GM23338 (cell line): ENCODE data around the gene PIM2. TPM values are rescaled to one million over a fixed set of nuclear protein-coding genes. Genes with fewer than 3 reads are reported as not detected.

ENCODE experiments used
- ATAC-seq: fragments of 200-7000 bp; cut with Tn5 transposase; 3 replicates; pipeline ENCODE4 v1.9.1; 2020
- DNase-seq: peaks from one replicate; pipeline ENCODE4 v3.0.0-alpha.2; 2015; ENCODE audit warnings: low spot score
- H2AFZ ChIP-seq: fragments of 200-600 bp; sonication (generic); 2 replicates; pipeline ENCODE4 v1.8.0; 2016; ENCODE audit warnings: antibody characterized with exemption, mild to moderate bottlenecking, moderate library complexity
- H3F3A ChIP-seq: fragments of 200-600 bp; sonication (generic); replicated peaks from 2 replicates; pipeline ENCODE4 v1.8.0; 2017; ENCODE audit warnings: antibody characterized with exemption, mixed run types, low read depth
- H3K27ac ChIP-seq: fragments of 200-600 bp; sonication (generic); 2 replicates; pipeline ENCODE4 v1.6.1; 2016; ENCODE audit warnings: low read depth
- H3K27me3 ChIP-seq: fragments of 200-600 bp; sonication (generic); 2 replicates; pipeline ENCODE4 v1.8.0; 2016; ENCODE audit warnings: mild to moderate bottlenecking, mixed run types, moderate library complexity; ENCODE audit not compliant: insufficient read depth
- H3K36me3 ChIP-seq: fragments of 200-600 bp; sonication (generic); 2 replicates; pipeline ENCODE4 v1.8.0; 2016; ENCODE audit warnings: mild to moderate bottlenecking; ENCODE audit not compliant: insufficient read depth
- H3K4me1 ChIP-seq: fragments of 200-600 bp; sonication (generic); 2 replicates; pipeline ENCODE4 v1.8.0; 2016; ENCODE audit warnings: mild to moderate bottlenecking, moderate library complexity; ENCODE audit not compliant: insufficient read depth
- H3K4me2 ChIP-seq: fragments of 200-600 bp; sonication (generic); 2 replicates; pipeline ENCODE4 v1.7.1; 2017; ENCODE audit warnings: mixed run types
- H3K4me3 ChIP-seq: fragments of 200-600 bp; sonication (generic); 2 replicates; pipeline ENCODE4 v1.6.1; 2016; ENCODE audit warnings: mixed run types
- H3K79me2 ChIP-seq: fragments of 200-600 bp; sonication (generic); replicated peaks from 2 replicates; pipeline ENCODE4 v1.8.0; 2017; ENCODE audit warnings: mild to moderate bottlenecking; ENCODE audit not compliant: insufficient read depth
- H3K9me2 ChIP-seq: fragments of 200-600 bp; sonication (generic); 2 replicates; pipeline ENCODE4 v1.8.0; 2017; ENCODE audit not compliant: insufficient read depth
- H4K20me1 ChIP-seq: fragments of 200-600 bp; sonication (generic); replicated peaks from 2 replicates; pipeline ENCODE4 v1.8.0; 2017; ENCODE audit warnings: mild to moderate bottlenecking; ENCODE audit not compliant: insufficient read depth
- H3K27ac Mint-ChIP-seq: 2 replicates; pipeline ENCODE4 v1.8.0; 2020; ENCODE audit warnings: inconsistent platforms, mild to moderate bottlenecking, moderate library complexity, mixed read lengths
- H3K27me3 Mint-ChIP-seq: 3 replicates; pipeline ENCODE4 v1.8.0; 2022; ENCODE audit warnings: low read depth, mild to moderate bottlenecking, moderate library complexity, mixed read lengths, inconsistent platforms; ENCODE audit not compliant: insufficient read depth, poor library complexity
- H3K36me3 Mint-ChIP-seq: 3 replicates; pipeline ENCODE4 v1.8.0; 2021; ENCODE audit warnings: low read depth, mild to moderate bottlenecking, inconsistent platforms, moderate library complexity, mixed read lengths
- H3K4me1 Mint-ChIP-seq: 3 replicates; pipeline ENCODE4 v1.8.0; 2020; ENCODE audit warnings: mild to moderate bottlenecking, inconsistent platforms, mixed read lengths
- H3K4me3 Mint-ChIP-seq: 3 replicates; pipeline ENCODE4 v1.8.0; 2021; ENCODE audit warnings: moderate library complexity, mild to moderate bottlenecking, inconsistent platforms, mixed read lengths
- H3K9me3 Mint-ChIP-seq: 3 replicates; pipeline ENCODE4 v1.8.0; 2020; ENCODE audit warnings: moderate library complexity, mild to moderate bottlenecking, inconsistent platforms, mixed read lengths
- CREB1 ChIP-seq: fragments of 250-450 bp; sonication (Bioruptor Pico); IDR thresholded peaks from 2 replicates; pipeline ENCODE4 v1.5.0; 2020; ENCODE audit warnings: low read depth, mild to moderate bottlenecking, moderate library complexity
- EZH2 ChIP-seq: fragments of 200-600 bp; sonication (generic); IDR thresholded peaks from one replicate; pipeline ENCODE4 v1.8.0; 2017; ENCODE audit warnings: antibody characterized with exemption, mild to moderate bottlenecking, low read depth; ENCODE audit not compliant: unreplicated experiment
- EZH2phosphoT487 ChIP-seq: fragments of 200-600 bp; sonication (generic); IDR thresholded peaks from one replicate; pipeline ENCODE4 v1.8.1; 2018; ENCODE audit warnings: antibody characterized with exemption; ENCODE audit not compliant: unreplicated experiment
- JUNB ChIP-seq: IDR thresholded peaks from one replicate; pipeline ENCODE4 v1.6.1; 2016; ENCODE audit warnings: antibody characterized with exemption; ENCODE audit not compliant: unreplicated experiment
- NANOG ChIP-seq: IDR thresholded peaks from 2 replicates; pipeline ENCODE4 v1.6.1; 2016; ENCODE audit warnings: antibody characterized with exemption, borderline replicate concordance
- POLR2AphosphoS5 ChIP-seq: IDR thresholded peaks from 2 replicates; pipeline ENCODE4 v1.6.1; 2016; ENCODE audit warnings: antibody characterized with exemption, low read depth
- STAT1 ChIP-seq: IDR thresholded peaks from one replicate; pipeline ENCODE4 v1.6.1; 2016; ENCODE audit warnings: antibody characterized with exemption; ENCODE audit not compliant: unreplicated experiment
- ZNF114 ChIP-seq: fragments of 250-450 bp; sonication (Bioruptor Pico); IDR thresholded peaks from 2 replicates; pipeline ENCODE4 v1.5.0; 2020; ENCODE audit warnings: mild to moderate bottlenecking, moderate library complexity
- ZNF331 ChIP-seq: fragments of 250-450 bp; sonication (Bioruptor Pico); IDR thresholded peaks from 2 replicates; pipeline ENCODE4 v1.5.0; 2020; ENCODE audit warnings: low read depth, mild to moderate bottlenecking, moderate library complexity
- polyA plus RNA-seq: library from polyadenylated mRNA; unstranded; fragments of >200 nt; fragmentation: Nextera tagmentation; extraction: Ambion mirVana; gene quantifications from 2 replicates; pipeline ENCODE4 v1.2.1, GENCODE V29; 2016
- total RNA-seq: library from RNA; depleted of rRNA; stranded (reverse); fragments of >200 nt; shearing (Covaris generic); gene quantifications from 2 replicates; pipeline ENCODE4 v1.2.3, GENCODE V29; 2014
- TF ChIP-seq, protein P1 (sequence below): IDR thresholded peaks from one replicate; pipeline ENCODE4 v1.6.1; 2018; ENCODE audit warnings: antibody characterized with exemption; ENCODE audit not compliant: unreplicated experiment
- TF ChIP-seq, protein P2 (sequence below): fragments of 250-450 bp; sonication (Bioruptor Pico); IDR thresholded peaks from 2 replicates; pipeline ENCODE4 v1.5.0; 2020; ENCODE audit warnings: mild to moderate bottlenecking, moderate library complexity
- TF ChIP-seq, protein P3 (sequence below), 2 experiments: fragments of 200-600 bp in 1 of 2; sonication (generic) in 1 of 2; conservative IDR thresholded peaks; 2 replicates each; pipeline versions ENCODE4 v1.5.1 to v1.6.1; 2016 to 2017; ENCODE audit warnings: antibody characterized with exemption in 2 of 2, low read depth in 2 of 2, mild to moderate bottlenecking in 2 of 2, moderate library complexity in 1 of 2
- TF ChIP-seq, protein P4 (sequence below): IDR thresholded peaks from 2 replicates; pipeline ENCODE4 v1.6.1; 2016; ENCODE audit warnings: antibody characterized with exemption

Gene PIM2
- total and polyA plus RNA-seq, 2 experiments from 2014 or later = 237 to 359 TPM

DNA sequence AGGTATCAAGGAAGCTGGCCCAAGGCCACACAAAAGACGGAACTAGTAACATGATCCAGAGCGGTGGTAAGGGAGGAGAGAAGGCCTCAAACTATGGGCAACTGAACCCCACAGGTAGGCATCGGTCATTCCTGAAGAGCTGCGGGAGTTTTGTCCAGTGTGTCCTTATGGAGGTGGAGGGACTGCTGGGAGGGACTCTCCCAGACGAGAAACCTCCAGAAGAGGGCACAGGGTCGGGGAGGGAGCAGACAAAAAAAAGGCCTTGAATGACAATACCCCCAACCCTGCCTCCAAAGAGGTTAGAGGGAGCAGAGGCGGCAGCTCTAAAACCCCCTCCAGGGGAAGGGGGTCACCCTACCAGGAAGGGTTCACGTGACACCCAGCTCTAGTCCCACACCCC is 14.6 kb downstream of the PIM2 start:
- Histone ChIP-seq H3F3A (no peaks in the 10 kb centered on the region), H3K4me1 (no peaks in the 10 kb centered on the region), H3K9me2 (no peaks in the 10 kb centered on the region), H3K27me3 (no peaks in the 10 kb centered on the region), H3K4me3 (no peak overlapping the region), H4K20me1 (no peaks in the 10 kb centered on the region), H3K79me2 (peaks cover 6% of the 10 kb centered on the region), H3K4me2 (no peak overlapping the region), H3K36me3 (no peaks in the 10 kb centered on the region), H3K27ac (no peak overlapping the region), H2AFZ (no peak overlapping the region)
- H3K4me3 Mint-ChIP-seq = no peak overlapping the region
- H3K9me3 Mint-ChIP-seq = no peaks in the 10 kb centered on the region
- no peak for TF ChIP-seq POLR2AphosphoS5
- no peak for TF ChIP-seq EZH2phosphoT487
- TF ChIP-seq JUNB = no peak
- no peak for TF ChIP-seq CREB1 (CRISPR knock-in tag)
- TF ChIP-seq STAT1 = no peak
- TF ChIP-seq, protein P1, sequence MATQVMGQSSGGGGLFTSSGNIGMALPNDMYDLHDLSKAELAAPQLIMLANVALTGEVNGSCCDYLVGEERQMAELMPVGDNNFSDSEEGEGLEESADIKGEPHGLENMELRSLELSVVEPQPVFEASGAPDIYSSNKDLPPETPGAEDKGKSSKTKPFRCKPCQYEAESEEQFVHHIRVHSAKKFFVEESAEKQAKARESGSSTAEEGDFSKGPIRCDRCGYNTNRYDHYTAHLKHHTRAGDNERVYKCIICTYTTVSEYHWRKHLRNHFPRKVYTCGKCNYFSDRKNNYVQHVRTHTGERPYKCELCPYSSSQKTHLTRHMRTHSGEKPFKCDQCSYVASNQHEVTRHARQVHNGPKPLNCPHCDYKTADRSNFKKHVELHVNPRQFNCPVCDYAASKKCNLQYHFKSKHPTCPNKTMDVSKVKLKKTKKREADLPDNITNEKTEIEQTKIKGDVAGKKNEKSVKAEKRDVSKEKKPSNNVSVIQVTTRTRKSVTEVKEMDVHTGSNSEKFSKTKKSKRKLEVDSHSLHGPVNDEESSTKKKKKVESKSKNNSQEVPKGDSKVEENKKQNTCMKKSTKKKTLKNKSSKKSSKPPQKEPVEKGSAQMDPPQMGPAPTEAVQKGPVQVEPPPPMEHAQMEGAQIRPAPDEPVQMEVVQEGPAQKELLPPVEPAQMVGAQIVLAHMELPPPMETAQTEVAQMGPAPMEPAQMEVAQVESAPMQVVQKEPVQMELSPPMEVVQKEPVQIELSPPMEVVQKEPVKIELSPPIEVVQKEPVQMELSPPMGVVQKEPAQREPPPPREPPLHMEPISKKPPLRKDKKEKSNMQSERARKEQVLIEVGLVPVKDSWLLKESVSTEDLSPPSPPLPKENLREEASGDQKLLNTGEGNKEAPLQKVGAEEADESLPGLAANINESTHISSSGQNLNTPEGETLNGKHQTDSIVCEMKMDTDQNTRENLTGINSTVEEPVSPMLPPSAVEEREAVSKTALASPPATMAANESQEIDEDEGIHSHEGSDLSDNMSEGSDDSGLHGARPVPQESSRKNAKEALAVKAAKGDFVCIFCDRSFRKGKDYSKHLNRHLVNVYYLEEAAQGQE = no peak
- no peak for TF ChIP-seq ZNF331 (CRISPR knock-in tag)
- TF ChIP-seq NANOG = no peak
- TF ChIP-seq EZH2 = no peak
- TF ChIP-seq, protein P2, sequence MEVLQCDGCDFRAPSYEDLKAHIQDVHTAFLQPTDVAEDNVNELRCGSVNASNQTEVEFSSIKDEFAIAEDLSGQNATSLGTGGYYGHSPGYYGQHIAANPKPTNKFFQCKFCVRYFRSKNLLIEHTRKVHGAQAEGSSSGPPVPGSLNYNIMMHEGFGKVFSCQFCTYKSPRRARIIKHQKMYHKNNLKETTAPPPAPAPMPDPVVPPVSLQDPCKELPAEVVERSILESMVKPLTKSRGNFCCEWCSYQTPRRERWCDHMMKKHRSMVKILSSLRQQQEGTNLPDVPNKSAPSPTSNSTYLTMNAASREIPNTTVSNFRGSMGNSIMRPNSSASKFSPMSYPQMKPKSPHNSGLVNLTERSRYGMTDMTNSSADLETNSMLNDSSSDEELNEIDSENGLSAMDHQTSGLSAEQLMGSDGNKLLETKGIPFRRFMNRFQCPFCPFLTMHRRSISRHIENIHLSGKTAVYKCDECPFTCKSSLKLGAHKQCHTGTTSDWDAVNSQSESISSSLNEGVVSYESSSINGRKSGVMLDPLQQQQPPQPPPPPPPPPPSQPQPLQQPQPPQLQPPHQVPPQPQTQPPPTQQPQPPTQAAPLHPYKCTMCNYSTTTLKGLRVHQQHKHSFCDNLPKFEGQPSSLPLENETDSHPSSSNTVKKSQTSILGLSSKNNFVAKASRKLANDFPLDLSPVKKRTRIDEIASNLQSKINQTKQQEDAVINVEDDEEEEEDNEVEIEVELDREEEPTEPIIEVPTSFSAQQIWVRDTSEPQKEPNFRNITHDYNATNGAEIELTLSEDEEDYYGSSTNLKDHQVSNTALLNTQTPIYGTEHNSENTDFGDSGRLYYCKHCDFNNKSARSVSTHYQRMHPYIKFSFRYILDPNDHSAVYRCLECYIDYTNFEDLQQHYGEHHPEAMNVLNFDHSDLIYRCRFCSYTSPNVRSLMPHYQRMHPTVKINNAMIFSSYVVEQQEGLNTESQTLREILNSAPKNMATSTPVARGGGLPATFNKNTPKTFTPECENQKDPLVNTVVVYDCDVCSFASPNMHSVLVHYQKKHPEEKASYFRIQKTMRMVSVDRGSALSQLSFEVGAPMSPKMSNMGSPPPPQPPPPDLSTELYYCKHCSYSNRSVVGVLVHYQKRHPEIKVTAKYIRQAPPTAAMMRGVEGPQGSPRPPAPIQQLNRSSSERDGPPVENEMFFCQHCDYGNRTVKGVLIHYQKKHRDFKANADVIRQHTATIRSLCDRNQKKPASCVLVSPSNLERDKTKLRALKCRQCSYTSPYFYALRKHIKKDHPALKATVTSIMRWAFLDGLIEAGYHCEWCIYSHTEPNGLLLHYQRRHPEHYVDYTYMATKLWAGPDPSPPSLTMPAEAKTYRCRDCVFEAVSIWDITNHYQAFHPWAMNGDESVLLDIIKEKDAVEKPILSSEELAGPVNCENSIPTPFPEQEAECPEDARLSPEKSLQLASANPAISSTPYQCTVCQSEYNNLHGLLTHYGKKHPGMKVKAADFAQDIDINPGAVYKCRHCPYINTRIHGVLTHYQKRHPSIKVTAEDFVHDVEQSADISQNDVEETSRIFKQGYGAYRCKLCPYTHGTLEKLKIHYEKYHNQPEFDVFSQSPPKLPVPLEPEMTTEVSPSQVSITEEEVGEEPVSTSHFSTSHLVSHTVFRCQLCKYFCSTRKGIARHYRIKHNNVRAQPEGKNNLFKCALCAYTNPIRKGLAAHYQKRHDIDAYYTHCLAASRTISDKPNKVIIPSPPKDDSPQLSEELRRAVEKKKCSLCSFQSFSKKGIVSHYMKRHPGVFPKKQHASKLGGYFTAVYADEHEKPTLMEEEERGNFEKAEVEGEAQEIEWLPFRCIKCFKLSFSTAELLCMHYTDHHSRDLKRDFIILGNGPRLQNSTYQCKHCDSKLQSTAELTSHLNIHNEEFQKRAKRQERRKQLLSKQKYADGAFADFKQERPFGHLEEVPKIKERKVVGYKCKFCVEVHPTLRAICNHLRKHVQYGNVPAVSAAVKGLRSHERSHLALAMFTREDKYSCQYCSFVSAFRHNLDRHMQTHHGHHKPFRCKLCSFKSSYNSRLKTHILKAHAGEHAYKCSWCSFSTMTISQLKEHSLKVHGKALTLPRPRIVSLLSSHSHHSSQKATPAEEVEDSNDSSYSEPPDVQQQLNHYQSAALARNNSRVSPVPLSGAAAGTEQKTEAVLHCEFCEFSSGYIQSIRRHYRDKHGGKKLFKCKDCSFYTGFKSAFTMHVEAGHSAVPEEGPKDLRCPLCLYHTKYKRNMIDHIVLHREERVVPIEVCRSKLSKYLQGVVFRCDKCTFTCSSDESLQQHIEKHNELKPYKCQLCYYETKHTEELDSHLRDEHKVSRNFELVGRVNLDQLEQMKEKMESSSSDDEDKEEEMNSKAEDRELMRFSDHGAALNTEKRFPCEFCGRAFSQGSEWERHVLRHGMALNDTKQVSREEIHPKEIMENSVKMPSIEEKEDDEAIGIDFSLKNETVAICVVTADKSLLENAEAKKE (CRISPR knock-in tag) = no peak
- no peak for TF ChIP-seq ZNF114 (CRISPR knock-in tag)
- TF ChIP-seq, protein P3, sequence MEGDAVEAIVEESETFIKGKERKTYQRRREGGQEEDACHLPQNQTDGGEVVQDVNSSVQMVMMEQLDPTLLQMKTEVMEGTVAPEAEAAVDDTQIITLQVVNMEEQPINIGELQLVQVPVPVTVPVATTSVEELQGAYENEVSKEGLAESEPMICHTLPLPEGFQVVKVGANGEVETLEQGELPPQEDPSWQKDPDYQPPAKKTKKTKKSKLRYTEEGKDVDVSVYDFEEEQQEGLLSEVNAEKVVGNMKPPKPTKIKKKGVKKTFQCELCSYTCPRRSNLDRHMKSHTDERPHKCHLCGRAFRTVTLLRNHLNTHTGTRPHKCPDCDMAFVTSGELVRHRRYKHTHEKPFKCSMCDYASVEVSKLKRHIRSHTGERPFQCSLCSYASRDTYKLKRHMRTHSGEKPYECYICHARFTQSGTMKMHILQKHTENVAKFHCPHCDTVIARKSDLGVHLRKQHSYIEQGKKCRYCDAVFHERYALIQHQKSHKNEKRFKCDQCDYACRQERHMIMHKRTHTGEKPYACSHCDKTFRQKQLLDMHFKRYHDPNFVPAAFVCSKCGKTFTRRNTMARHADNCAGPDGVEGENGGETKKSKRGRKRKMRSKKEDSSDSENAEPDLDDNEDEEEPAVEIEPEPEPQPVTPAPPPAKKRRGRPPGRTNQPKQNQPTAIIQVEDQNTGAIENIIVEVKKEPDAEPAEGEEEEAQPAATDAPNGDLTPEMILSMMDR (conservative IDR thresholded peaks at IDR 0.05; ENCODE audit: low read depth in 2 of 2) = no peak
- TF ChIP-seq, protein P4, sequence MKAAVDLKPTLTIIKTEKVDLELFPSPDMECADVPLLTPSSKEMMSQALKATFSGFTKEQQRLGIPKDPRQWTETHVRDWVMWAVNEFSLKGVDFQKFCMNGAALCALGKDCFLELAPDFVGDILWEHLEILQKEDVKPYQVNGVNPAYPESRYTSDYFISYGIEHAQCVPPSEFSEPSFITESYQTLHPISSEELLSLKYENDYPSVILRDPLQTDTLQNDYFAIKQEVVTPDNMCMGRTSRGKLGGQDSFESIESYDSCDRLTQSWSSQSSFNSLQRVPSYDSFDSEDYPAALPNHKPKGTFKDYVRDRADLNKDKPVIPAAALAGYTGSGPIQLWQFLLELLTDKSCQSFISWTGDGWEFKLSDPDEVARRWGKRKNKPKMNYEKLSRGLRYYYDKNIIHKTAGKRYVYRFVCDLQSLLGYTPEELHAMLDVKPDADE = no peak
- DNase-seq = no peak
- no peak overlapping the region for H3K27ac Mint-ChIP-seq
- H3K27me3 Mint-ChIP-seq = peaks cover 7% of the 10 kb centered on the region
- ATAC-seq = peak; percentile 37
- peaks cover 7% of the 10 kb centered on the region for H3K4me1 Mint-ChIP-seq
- H3K36me3 Mint-ChIP-seq = peaks cover 37% of the 10 kb centered on the region
